ENCODE measurements around the gene NKD1.
"Not testable (repeated sequence)": the region's sequence is repeated elsewhere in the genome, so short reads cannot be mapped to it uniquely, and the experiment has no call there.

DNA sequence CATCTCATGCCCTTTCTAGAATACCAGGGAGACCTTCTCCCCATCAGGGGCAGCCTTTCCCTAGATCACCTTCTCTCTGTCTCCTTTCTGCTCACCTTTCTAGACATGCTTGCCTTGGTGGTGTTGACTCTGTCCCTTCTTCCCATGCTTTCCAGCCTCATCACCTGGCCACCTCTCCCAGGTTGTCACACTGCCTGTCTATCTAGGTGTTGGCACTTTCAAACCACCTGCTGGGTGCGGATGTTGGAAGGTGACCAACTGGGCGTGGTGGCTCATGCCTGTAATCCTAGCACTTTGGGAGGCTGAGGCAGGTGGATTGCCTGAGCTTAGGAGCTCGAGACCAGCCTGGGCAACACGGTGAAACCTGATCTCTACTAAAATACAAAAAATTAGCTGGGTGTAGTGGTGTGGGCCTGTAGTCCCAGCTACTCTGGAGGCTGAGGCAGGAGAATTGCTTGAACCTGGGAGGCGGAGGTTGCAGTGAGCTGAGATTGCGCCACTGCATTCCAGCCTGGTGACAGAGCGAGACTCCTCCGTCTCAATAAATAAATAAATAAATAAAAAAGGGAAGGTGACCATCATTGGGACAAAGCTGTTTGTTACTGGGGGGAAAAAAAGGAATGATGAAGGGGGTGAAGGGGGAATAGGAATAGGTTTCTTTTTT is 44.2 kb upstream of the NKD1 start:
- TF ChIP-seq POLR2A (IDR thresholded peaks at IDR 0.05) = not testable (repeated sequence)
- TF ChIP-seq, protein P1, sequence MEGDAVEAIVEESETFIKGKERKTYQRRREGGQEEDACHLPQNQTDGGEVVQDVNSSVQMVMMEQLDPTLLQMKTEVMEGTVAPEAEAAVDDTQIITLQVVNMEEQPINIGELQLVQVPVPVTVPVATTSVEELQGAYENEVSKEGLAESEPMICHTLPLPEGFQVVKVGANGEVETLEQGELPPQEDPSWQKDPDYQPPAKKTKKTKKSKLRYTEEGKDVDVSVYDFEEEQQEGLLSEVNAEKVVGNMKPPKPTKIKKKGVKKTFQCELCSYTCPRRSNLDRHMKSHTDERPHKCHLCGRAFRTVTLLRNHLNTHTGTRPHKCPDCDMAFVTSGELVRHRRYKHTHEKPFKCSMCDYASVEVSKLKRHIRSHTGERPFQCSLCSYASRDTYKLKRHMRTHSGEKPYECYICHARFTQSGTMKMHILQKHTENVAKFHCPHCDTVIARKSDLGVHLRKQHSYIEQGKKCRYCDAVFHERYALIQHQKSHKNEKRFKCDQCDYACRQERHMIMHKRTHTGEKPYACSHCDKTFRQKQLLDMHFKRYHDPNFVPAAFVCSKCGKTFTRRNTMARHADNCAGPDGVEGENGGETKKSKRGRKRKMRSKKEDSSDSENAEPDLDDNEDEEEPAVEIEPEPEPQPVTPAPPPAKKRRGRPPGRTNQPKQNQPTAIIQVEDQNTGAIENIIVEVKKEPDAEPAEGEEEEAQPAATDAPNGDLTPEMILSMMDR (IDR thresholded peaks at IDR 0.05) = not testable (repeated sequence)
